ENCODE data around the gene RNASET2.
"Not testable (repeated sequence)": the region's sequence is repeated elsewhere in the genome, so short reads cannot be mapped to it uniquely, and the experiment has no call there.

Gene RNASET2

GRCh38 chr6:166926748-166927147, 29.6 kb downstream of the RNASET2 start:
- DNase-seq, result no peak

DNA sequence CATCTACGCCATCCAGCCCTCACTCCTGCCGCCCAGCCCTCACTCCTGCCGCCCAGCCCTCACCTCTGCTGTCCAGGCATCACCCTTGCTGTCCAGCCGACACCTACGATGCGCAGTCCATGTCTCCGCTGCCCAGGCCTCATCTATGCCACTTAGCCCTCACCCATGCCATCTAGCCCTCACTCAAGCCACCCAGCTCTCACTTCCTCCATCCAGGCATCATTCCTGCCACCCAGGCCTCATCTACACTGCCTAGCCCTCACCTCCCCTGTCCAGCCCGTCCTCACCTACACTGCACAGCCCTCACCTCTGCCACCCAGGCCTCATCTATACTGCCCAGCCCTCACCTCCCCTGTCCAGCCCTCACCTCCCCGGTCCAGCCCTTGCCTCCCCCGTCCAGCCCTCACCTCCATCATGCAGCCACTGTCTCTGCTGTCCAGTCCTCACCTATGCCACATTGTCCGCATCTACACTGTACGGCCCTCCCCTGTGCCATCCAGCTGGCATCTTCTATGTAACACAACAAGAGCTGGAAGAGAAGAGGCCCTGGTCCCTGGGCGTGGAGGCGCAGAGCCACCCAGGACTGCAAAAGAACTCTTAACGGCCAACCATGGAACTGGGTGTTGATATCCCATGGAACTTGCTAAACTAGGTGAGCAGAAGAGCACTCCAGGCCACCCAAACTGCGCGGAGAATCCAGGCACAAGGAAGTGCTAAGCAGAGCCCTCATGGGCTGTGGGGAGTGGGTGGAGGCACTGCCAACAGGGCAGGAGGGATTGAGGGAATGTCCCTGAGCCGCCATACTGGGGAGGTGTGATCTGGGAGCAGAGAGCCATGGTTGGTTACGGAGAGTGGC, 31.0 kb downstream of the RNASET2 start:
- DNase-seq, result no peak

- DNase-seq, result no peak
Observed at GRCh38 chr6:166924531-166924930, 31.8 kb downstream of the RNASET2 start.

GRCh38 chr6:166922937-166923336, 33.4 kb downstream of the RNASET2 start:
- DNase-seq, result no peak

DNA sequence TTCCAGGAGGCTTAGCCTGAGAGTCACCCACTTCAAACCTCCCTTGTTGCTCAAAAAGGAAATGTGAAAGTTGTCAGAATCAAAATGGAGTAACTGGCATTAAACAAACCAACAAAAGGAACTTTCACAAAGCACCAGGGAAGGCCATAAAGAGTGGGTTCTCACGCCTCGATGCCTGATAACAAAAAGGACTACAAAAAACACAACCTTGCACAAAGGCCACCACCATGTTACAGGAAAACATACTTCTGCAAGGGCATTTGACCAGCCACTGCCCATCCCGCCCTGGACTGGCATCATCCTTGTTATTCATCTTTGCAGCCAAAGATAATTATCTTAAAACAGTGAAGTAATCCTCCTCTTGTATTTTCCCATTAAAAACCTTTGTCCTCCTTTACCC, 34.8 kb downstream of the RNASET2 start:
- no peak for DNase-seq

- DNase-seq, result no peak
Observed at GRCh38 chr6:166916824-166917223, 39.5 kb downstream of the RNASET2 start.

DNA sequence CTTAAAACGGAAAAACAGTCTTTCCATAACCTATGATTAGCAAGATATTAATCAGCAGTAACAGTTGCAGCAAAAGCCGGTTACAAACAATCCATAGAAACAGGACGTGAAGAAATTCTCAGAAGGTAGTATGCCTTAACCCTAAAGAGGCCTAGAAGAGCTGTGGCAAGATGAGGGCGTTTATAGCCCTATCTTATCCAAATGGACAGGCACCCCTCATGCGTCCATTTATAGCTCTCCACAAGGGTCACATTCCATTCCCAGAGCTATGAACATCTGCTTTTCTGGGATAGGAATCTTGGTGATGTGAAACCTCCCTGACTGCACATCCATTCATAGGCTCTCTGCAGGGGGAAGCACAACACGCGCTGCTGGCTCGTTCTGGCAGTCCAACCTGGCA, 40.9 kb downstream of the RNASET2 start:
- not testable (repeated sequence) for DNase-seq

GRCh38 chr6:166914952-166915351, 41.4 kb downstream of the RNASET2 start:
- DNase-seq, result not testable (repeated sequence)

DNA sequence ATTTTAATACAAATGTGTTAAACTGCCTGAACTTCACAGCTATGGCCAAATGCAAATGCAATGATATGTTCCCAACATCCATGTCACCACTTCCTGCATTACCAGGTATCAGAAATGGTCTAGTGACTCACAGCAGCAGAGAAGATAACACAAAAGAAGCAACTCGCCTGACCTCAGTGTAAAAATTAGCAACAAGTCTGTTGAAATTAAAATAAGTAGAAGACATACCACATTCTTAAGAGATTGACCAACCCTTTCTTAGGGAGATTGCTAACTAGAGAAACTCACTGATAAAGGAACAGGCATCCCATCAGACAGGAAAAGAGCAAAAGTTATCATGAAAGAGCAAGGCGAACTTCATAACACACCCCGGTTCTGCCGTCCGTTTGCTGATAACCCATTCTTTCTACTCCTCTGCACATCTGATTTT, 45.1 kb downstream of the RNASET2 start:
- no peak for DNase-seq

DNA sequence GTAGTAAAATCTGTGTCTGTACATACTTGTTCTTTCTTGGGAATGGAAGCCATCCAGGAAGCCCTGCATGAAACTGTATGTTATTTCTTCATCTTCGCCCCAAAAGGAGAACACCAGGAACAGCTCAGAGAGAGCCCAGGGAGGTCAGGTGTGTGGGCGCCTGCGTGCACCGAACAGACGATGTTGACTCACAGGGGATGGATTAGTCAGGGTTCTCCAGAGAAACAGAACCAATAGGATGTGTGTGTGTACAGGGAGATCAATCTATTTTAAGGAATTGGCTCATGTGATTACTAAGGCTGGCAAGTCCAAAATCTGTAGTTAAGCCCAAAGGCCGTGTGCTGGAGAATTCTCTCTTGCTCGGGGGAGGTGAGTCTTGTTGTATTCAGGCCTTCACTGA, 45.7 kb downstream of the RNASET2 start:
- no peak for DNase-seq

DNA sequence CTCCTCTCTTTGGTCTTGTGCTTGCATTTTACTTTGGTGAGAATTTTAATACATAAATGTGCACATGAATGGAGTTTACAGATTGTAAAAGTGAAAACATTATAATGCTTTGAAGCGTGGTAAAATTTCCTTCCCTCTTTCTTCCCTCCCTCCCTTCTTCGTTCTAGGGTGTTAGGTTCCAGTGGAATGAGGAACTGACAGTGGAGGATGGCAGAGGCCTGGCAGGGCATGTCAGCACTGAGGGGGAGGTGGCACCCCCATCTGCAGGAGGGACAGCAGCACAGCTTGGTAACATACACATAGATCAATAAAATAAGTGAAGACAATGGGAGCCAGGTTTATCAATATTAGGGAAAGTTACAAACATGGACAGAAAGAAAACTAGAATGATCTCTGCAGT, 47.5 kb downstream of the RNASET2 start:
- DNase-seq, result no peak

GRCh38 chr6:166907871-166908806, 48.2 kb downstream of the RNASET2 start:
- DNase-seq, result no peak

DNA sequence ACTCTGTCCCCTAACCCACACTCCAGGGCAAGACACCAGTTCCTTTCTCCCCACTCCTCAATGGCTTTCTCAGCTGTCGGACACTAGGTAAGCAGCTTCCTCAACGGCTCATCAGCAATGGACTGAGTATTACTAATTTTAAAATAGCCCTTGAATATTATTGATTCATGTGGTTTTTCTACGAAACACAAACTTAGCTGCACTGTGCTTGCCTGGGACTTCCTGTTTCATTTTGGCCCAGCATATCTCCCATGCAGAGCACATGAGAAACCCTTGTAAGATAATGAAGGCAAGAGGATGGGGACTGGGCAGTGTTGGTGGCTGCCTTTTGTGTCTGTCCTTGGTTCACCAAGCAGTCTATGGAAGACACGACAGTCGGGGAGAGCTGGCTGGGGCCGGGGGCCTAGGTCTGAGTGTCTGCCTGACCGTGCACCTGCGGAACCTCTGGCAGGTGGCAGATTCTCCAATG, 48.9 kb downstream of the RNASET2 start:
- DNase-seq, result no peak

GRCh38 chr6:166906376-166907044, 49.8 kb downstream of the RNASET2 start:
- no peak for DNase-seq

- DNase-seq, result no peak
Observed at GRCh38 chr6:166905505-166906134, 50.7 kb downstream of the RNASET2 start.

DNA sequence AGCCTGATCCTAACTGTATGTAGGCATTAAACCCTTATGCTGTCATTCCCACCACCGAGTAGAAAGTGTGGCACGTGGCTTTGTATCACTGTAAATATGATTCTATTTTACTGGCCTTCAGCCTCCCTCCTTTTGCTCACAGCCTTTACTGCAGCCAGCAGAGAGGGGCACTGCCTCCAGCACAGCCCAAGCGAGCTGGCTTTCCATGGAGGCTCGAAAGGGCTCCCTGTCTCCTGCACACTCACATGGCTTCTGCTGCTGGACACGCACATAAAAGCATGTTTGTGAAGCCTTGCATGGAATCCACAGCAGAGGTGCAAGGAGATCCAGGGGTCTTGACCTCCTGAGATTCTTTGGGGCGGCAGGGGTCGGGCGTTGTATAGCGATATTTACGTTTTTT, 51.3 kb downstream of the RNASET2 start:
- DNase-seq, result no peak

DNA sequence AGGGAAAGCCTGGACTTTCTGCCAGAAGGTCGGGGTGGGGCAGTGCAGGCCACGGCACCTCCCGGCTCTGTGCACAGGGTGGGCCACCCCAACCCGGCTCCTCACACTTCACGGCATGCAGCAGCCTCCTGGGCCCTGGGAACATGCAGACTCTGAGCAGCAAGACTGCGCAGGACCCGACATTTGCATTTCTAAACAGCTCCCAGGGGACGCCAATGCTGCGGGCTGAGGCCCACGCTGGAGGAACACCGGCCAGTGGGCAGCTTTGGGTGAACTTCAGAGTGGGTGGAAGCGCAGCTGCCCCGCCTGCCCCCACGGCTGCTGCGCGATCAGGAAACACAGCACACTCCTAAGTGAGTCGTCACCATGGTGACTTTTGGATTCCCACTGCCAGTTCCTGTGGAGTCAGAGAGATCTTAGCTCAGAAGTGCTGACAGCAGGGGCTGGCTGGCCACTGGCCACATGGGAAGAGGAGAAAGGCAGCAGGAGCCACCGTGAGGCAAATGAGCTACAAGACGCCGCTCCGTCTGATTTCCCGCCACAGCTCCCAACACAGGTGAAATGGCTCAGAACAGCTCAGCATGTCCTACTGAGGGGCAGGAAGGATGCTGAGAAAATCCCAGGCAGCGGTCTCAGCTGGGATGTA, 52.1 kb downstream of the RNASET2 start:
- peak in 1 of 2 donors; percentile 59 for DNase-seq

GRCh38 chr6:166903500-166903899, 52.9 kb downstream of the RNASET2 start:
- DNase-seq, result no peak

GRCh38 chr6:166903027-166903426, 53.3 kb downstream of the RNASET2 start:
- DNase-seq, result no peak

GRCh38 chr6:166902211-166902755, 54.1 kb downstream of the RNASET2 start:
- DNase-seq, result no peak

- DNase-seq, result no peak
Observed at GRCh38 chr6:166901626-166902025, 54.7 kb downstream of the RNASET2 start.

Data from hippocampal formation (tissue), 2 donors.